Mononuclear cell (primary cell): ENCODE data around the gene GHDC. TPM values are rescaled to one million over a fixed set of nuclear protein-coding genes. Genes with fewer than 3 reads are reported as not detected.
"Not testable (repeated sequence)": the region's sequence is repeated elsewhere in the genome, so short reads cannot be mapped to it uniquely, and the experiment has no call there.

Experiments
- H3K27me3 ChIP-seq: 2 replicates; pipeline ENCODE4 v1.6.0; 2011; ENCODE audit warnings: low read length, control low read depth; ENCODE audit not compliant: insufficient read depth
- H3K4me1 ChIP-seq: 2 replicates; pipeline ENCODE4 v1.5.1; 2011; ENCODE audit warnings: mild to moderate bottlenecking, low read length, control low read depth; ENCODE audit not compliant: insufficient read depth
- H3K4me3 ChIP-seq: 2 replicates; pipeline ENCODE4 v1.5.1; 2011; ENCODE audit warnings: mild to moderate bottlenecking, low read length, moderate library complexity
- H3K9me3 ChIP-seq: 2 replicates; pipeline ENCODE4 v1.5.1; 2011; ENCODE audit warnings: low read depth, mild to moderate bottlenecking, control low read depth, low read length
- total RNA-seq: library from RNA; depleted of rRNA; stranded (reverse); fragments of >200 nt; gene quantifications from one replicate; pipeline ENCODE4 v1.2.3, GENCODE V29; 2012

The GHDC gene
- total RNA-seq, 1 donor, result 9.9 TPM

- not testable (repeated sequence) for H3K9me3 ChIP-seq, H3K4me1 ChIP-seq, H3K4me3 ChIP-seq, H3K27me3 ChIP-seq
Observed at GRCh38 chr17:42219280-42219679, 25.0 kb upstream of the GHDC start.

GRCh38 chr17:42214156-42214555 lies 19.9 kb upstream of the GHDC start:
- Histone ChIP-seq H3K4me3 (no peak overlapping the region), H3K4me1 (no peaks in the 10 kb centered on the region), H3K9me3 (no peaks in the 10 kb centered on the region), H3K27me3 (no peaks in the 10 kb centered on the region)

- Histone ChIP-seq H3K4me3 (no peak overlapping the region), H3K27me3 (no peaks in the 10 kb centered on the region), H3K9me3 (no peaks in the 10 kb centered on the region), H3K4me1 (no peaks in the 10 kb centered on the region)
Observed at GRCh38 chr17:42212382-42212781, 18.1 kb upstream of the GHDC start.

- not testable (repeated sequence) for H3K4me1 ChIP-seq, H3K9me3 ChIP-seq
Observed at GRCh38 chr17:42211921-42212341, 17.6 kb upstream of the GHDC start.

GRCh38 chr17:42210046-42210445 lies 15.8 kb upstream of the GHDC start:
- Histone ChIP-seq H3K4me1 (peaks cover 7% of the 10 kb centered on the region), H3K27me3 (no peaks in the 10 kb centered on the region), H3K4me3 (no peak overlapping the region), H3K9me3 (no peaks in the 10 kb centered on the region)

More at GRCh38 chr17:42211921-42212341, 17.6 kb upstream of the GHDC start:
- not testable (repeated sequence) for H3K27me3 ChIP-seq, H3K4me3 ChIP-seq

GRCh38 chr17:42206153-42206612 lies 11.9 kb upstream of the GHDC start:
- H3K9me3 ChIP-seq, H3K4me1 ChIP-seq, H3K4me3 ChIP-seq, H3K27me3 ChIP-seq: not testable (repeated sequence)

GRCh38 chr17:42203354-42203753 lies 9.1 kb upstream of the GHDC start:
- no peak overlapping the region for H3K4me3 ChIP-seq
- no peaks in the 10 kb centered on the region for H3K9me3 ChIP-seq
- H3K4me1 ChIP-seq, result peaks cover 22% of the 10 kb centered on the region
- H3K27me3 ChIP-seq, result no peaks in the 10 kb centered on the region

GRCh38 chr17:42202696-42203095 lies 8.4 kb upstream of the GHDC start:
- Histone ChIP-seq H3K27me3 (no peaks in the 10 kb centered on the region), H3K4me3 (no peak overlapping the region), H3K4me1 (peaks cover 23% of the 10 kb centered on the region), H3K9me3 (no peaks in the 10 kb centered on the region)

GRCh38 chr17:42202159-42202558 lies 7.9 kb upstream of the GHDC start:
- Histone ChIP-seq H3K27me3 (no peaks in the 10 kb centered on the region), H3K4me1 (peaks cover 23% of the 10 kb centered on the region), H3K4me3 (no peak overlapping the region), H3K9me3 (no peaks in the 10 kb centered on the region)

GRCh38 chr17:42201458-42201772 lies 7.1 kb upstream of the GHDC start:
- Histone ChIP-seq H3K9me3 (no peaks in the 10 kb centered on the region), H3K4me3 (no peak overlapping the region), H3K4me1 (peaks cover 18% of the 10 kb centered on the region), H3K27me3 (no peaks in the 10 kb centered on the region)

- Histone ChIP-seq H3K27me3 (no peaks in the 10 kb centered on the region), H3K4me1 (peaks cover 16% of the 10 kb centered on the region), H3K9me3 (no peaks in the 10 kb centered on the region), H3K4me3 (no peak overlapping the region)
Observed at GRCh38 chr17:42200706-42201457, 6.6 kb upstream of the GHDC start.

GRCh38 chr17:42199416-42200011 lies 5.2 kb upstream of the GHDC start:
- Histone ChIP-seq H3K4me3 (no peak overlapping the region), H3K27me3 (no peaks in the 10 kb centered on the region), H3K9me3 (no peaks in the 10 kb centered on the region), H3K4me1 (peaks cover 20% of the 10 kb centered on the region)

GRCh38 chr17:42198897-42199296 lies 4.6 kb upstream of the GHDC start:
- H3K27me3 ChIP-seq, result no peaks in the 10 kb centered on the region
- peaks cover 24% of the 10 kb centered on the region for H3K4me1 ChIP-seq
- H3K9me3 ChIP-seq, result no peaks in the 10 kb centered on the region
- no peak overlapping the region for H3K4me3 ChIP-seq

GRCh38 chr17:42197564-42198156 lies 3.4 kb upstream of the GHDC start:
- no peak overlapping the region for H3K4me3 ChIP-seq
- H3K4me1 ChIP-seq, result peaks cover 37% of the 10 kb centered on the region
- H3K9me3 ChIP-seq, result no peaks in the 10 kb centered on the region
- H3K27me3 ChIP-seq, result no peaks in the 10 kb centered on the region

- no peaks in the 10 kb centered on the region for H3K27me3 ChIP-seq
- H3K9me3 ChIP-seq, result no peaks in the 10 kb centered on the region
- H3K4me1 ChIP-seq, result peaks cover 37% of the 10 kb centered on the region
- peak overlapping the region; percentile 90 for H3K4me3 ChIP-seq
Observed at GRCh38 chr17:42193216-42193968, 902 bp downstream of the GHDC start.
